ENCODE data around the gene BANF2.

The BANF2 gene

DNA sequence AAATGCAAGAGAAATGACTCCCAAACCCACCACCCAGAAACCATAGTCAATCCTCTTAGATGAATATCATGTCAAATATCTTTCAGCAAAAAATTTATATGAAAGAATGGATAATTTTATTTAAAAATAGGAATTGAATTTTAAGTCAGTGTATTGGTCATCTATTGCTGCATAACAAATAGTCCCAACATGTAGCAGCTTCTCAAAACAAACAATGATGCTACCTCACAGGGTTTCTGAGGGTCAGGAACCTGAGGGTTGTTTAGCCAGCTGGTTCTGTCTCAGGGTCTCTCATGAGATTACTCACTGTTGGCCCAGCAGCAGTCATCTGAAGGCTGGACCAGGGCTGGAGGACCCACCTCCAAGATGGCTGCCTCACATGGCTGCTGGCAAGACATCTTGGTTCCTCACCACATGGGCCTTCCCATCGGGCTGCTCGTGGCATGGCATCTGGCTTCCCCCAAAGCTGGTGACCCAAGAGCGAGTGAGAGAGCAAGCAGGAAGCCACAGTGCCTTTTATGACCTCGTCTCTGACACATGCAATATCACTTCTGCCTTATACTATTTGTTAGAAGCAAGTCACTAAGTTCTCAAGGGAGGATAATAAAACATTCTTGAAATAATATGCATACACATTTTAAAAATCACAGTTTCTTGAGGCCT is 36.3 kb downstream of the BANF2 start:
- no peak for DNase-seq

DNA sequence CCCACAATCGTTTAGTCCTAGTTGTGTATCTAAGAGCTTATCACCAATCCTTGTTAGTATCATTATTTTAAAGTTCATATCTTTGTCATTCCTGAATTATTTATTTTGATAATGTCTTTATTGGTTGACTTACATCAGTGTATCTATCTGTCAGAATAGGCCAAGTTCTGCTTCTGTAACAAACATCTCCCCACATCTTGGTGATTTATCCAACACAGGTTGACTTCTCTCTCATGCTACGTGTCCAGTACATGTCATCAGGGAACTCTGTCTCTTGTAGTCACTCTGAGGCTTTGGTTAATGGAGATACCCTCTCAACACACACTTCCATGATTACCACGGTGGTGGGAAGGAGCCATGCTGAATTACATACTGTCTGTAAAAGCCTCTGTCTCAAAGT is 38.4 kb downstream of the BANF2 start:
- DNase-seq: no peak

DNA sequence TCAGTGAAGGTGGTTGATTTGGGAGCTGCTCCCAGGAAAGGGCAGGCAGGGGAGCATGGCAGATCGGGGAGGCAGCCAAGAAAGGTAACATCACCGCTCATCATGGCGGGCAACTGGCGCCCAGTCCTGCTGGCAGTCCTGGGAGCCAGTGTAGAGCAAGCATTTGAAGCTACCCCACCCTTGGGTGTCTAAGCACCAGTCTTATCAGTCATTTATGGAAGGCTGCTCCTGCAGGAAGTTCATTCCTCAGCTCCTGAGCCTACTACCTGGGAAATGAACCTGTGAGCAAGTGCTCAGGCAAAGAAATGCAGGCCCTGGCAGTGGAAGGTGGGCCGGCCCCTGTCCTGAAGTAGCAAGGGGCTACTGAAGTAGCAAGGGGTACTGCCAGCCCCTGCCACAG is 41.5 kb downstream of the BANF2 start:
- DNase-seq: no peak

DNA sequence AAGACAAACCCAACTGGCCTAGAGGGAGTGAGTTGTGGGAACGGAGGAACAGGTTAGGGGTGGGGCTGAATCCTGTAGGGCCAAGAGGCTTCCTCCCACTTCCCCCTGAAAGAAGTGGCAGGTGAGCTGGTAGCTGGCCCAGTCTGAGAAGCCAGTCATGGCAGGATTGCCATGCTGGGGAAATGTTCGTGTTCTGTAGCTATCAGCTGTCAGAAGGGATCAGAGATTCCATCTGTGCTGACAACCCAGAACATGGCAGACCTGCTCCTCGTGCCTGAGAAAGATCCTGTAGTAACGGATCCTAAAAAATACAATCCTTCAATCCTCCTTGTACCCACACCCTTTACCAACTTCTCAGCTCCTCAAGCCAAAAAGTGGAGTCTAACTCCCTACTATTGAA is 43.0 kb downstream of the BANF2 start:
- DNase-seq: no peak

DNA sequence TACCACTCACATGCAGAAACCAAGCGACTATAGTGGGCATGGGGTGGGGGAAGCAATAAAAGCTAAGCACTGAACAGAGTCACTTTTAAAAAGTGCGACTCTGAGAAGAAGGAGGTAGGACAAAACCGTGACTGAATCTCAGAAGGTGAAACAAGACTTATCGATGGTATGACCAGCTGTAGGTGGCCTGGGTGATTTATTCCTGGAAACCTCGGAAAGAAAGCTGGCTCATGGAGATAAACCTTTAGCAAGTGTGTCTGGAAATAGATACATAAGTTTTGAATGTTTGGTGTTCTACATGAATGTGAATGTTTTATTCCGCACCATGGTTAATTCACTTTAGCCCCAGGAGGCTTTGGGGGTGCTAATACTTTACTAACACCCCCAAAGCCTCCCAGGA is 43.9 kb downstream of the BANF2 start:
- no peak for DNase-seq

DNA sequence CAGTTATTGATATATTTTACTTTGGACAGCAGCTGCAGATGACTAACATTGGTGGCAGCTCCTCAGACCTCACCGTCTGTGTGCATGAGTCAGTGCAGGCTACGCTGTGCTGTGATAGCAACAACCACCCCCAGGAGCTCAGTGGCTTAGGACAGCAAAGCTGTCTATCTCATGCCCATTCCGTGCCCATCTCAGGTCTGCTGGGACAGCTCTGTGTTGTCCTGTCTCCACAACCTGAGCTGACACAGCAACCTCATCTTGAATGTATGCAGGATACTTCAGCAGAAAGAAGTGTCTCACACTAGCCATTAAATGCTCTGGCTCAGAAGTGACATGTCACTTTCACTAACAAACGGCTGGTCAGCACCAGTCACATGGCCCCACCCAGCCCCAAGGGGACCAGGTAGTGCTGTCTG is 47.7 kb downstream of the BANF2 start:
- peak; percentile 17 for DNase-seq

DNA sequence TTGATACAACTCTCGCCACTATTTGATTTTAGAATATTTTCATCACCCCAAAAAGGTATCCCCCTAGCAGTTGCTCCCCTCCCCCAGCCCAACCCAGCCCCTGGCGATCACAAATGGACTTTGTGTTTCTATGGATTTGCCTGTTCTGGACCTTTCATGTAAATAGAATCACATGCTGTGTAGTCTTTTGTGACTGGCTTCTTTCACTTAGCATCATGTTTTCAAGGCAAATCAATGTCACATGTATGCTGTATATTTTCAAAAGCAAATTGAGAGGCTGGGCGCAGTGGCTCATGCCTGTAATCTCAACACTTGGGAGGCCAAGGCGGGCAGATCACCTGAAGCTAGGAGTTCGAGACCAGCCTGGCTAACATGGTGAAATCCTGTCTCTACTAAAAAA is 48.5 kb downstream of the BANF2 start:
- no peak for DNase-seq

DNA sequence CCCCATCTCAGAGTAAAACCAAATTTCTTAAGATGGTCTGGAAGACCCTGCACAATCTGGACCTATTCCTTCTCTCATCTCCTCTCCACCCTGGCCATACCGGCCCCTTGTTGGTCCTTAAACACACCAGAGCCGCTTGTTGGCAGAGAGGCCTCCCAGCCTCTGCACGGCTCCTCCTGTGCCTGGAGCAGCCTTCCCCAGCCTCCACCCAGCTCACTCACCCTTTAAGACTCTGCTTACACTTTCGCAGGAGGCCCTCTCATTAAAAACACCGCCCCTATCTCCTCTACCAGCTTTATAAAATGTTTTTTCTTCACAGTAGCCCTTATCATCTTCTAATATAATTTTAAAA is 49.8 kb downstream of the BANF2 start:
- no peak for DNase-seq

DNA sequence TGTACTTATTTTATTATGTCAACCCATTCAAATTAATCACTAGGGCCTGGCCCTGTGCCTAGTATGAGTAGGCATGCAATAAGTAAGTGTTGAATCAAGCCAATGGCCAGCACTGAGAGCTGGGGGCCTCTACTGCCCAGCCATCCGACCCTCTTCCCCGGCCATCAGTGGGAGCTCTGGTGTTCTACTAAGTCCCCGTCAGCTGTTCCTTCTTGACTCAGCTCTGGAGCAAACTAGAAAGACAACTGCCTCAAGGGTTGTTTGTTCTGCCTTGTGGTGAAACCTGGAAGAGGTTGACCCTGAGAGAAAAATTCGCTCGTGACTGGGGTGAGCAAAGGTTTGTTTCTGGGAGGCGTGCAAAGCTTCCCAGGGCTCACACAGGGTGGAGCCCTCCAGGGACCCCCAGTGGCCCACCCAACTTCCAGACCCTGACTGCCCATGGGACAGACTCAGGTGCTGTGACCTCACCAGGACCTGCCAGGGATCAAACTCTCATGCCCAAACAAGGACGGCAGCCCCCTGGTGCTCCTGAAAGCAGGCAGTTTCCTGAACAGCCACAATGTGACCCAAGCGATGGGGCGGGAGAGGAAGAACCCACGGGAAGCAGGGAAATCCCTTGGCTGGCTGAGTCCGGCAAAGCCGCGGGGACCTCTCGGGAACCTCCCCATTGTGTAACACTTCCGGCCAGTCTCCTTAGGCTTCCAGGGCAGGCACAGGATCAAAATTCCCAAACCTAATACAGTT is 50.4 kb downstream of the BANF2 start:
- DNase-seq: no peak

DNA sequence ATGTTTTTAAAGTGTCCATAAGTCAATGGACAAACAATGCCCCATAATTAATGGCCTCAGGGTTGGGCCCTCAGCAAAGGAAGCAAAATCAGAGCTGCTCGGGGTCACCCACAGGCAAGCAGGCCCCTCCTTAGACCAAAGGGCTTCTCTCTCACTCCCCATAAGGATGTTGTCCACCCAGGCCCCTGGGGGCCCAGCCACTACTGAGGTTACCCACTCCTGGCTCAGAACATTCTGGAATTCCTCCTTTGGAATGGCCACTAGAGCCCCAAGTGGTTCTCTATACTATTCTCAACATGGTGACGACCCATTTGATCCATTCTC is 50.9 kb downstream of the BANF2 start:
- DNase-seq: no peak

DNA sequence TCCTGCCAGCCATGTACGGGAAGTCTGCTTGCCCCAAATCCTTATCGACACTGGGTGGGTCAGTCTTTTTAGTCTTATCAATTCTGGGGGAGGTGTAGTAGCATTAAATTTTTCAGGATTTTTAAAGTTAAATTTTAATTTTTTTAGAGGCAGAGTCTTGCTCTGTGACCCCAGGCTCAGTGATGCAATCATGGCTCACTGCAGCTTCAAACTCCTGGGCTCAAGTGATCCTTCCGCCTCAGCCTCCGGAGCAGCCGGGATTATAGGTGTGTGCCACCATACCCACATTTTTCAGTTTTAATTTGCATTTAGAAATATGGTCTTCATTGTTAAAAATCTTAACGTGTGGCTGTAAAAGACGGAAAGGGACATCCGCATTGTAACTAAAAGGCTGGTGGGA is 51.9 kb downstream of the BANF2 start:
- DNase-seq: no peak

DNA sequence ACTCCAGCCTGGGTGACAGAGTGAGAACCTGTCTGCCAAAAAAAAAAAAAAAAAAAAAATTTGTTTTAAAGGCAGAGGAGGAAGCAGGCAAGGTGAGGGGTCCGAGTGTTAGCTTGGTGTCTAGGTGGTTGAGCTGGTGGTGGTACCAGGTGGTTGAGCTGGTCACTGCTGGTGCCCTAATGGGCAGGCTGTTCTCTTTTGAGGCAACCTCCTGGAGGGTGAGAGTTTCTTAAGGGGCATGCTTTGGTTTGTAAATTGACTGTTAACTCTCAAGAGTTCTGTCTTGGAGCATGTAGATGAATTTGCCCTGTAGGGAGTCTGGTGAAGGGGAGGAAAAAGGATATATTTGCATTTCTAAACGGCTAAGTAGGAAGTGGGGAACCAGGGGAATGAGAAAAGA is 52.7 kb downstream of the BANF2 start:
- DNase-seq: no peak

DNA sequence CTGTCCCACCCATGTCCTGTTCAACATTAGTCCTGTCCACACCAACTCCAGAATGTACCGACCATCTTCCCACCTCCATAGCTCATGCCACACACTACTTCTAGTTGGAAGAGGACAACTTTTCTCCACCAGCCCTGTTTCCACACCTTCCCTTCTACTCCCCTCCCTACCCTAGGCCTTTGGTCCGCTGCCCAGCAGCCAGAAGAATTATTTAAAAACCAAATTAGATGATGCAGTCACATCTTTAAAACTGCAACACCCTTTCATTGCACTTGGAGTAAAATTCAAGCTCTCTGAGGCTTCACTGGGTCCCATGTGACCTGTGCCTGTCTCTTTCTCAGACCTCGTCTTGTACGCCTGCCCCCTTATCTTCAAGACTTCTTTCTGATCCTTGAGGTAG is 53.8 kb downstream of the BANF2 start:
- no peak for DNase-seq

DNA sequence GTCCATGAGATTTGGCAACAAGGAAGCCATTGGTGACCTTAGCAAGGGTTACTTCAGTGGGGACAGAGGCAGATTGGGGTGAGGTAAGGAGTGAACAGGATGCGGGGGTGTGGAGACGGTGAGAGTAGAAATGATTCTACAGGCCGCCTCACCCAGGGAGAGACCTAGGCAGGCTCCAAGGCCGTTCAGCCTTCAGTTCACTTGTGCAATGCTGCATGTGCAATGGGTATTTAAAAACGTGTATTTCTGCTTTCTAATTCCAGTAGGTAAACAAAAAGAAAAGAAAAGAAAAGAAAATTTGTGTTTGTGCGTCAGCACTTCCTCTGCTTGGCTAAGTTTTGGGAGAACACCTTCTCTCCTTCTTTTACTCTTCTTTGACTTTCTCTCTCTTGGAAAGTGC is 56.8 kb downstream of the BANF2 start:
- DNase-seq: no peak

DNA sequence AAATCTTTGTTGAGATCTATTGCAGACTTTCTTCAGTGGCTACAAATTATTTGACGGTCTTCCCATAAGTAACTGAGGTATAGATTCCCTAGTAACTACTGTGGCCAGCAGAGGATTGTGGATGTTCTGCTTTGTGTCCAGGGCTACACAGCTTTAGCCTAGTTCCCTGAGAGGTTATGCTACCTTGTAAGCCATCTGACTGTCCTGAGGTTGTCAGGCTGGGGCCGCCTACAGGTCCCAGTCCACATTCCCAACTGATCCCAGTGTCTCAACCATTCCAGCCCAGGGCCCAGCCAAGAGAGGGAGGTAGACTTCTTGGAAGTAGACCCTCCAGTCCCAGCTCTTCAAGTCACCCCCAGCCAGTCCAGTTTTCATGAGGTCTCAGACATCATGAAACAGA is 57.7 kb downstream of the BANF2 start:
- no peak for DNase-seq

DNA sequence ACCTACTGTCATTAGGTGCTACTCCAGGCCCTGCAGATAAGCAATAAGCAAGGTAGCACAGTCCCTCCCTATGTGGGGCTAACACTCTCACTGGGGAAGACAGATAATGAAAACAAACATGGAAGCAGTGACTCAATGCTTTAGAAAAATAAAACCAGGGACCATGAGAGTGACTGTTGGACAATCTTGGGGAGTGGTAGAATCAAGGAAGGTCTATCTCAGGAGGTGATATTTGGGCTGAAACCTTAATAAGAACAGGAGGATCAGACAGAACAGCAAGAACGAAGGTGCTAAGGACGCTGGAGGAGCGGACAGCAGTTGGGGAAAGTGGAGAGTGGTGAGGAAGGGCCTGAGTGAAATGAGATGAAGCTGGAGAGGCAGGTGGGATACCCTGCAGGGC is 58.2 kb downstream of the BANF2 start:
- no peak for DNase-seq

DNA sequence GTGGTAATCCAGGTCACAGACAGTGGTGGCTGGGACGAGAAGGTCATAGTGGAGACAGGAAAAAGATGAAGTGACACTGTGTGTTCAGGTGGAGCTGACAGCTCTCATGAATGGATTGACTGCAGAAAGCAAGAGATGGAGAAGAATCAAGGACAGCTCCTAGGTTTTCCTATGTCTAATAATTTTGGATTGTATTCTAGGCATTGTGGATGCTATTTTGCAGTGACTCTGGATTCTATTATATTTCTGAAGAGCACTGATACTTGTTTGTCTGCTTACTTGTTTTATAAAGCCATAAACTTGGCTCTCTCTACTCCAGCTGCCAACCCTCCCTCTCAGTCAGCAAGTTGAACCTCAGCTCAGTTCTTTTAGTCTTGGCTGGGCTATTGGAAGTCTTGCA is 58.7 kb downstream of the BANF2 start:
- no peak for DNase-seq

DNA sequence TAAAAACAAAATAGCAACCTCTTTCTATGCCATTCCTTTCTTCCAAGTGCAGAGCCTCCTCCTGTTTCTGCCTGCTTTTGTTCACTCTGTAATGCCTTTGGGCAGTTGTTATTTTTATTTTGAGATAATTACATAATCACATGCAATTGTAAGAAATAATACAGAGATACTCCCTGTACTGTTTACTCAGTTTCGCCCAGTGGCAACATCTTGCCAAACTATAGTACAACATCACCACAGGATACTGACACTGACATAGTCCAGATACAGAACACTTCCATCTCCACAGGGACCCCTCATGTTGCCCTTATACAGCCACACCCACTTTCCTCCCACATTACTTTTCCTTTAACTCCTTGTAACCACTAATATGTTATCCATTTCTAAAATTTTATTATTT is 59.7 kb downstream of the BANF2 start:
- no peak for DNase-seq

DNA sequence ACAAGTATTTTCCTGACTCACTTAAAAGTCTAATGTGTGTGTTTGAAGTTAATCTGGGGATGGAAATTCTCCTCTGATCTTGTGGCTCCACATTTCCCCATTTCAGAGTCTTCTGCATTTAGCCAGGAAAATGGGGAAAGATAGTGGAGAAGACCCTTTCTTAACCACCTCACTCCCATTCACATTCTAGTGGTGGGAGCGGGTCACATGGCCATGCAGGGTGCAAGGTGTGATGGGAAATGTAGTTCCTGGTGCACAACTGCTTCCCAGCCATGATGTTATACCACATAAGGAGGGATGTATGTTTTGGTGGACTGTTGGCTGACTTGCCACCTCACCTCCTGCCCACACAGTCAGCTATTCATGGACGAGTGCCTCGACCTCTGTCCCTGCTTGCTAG is 61.8 kb downstream of the BANF2 start:
- DNase-seq: no peak

DNA sequence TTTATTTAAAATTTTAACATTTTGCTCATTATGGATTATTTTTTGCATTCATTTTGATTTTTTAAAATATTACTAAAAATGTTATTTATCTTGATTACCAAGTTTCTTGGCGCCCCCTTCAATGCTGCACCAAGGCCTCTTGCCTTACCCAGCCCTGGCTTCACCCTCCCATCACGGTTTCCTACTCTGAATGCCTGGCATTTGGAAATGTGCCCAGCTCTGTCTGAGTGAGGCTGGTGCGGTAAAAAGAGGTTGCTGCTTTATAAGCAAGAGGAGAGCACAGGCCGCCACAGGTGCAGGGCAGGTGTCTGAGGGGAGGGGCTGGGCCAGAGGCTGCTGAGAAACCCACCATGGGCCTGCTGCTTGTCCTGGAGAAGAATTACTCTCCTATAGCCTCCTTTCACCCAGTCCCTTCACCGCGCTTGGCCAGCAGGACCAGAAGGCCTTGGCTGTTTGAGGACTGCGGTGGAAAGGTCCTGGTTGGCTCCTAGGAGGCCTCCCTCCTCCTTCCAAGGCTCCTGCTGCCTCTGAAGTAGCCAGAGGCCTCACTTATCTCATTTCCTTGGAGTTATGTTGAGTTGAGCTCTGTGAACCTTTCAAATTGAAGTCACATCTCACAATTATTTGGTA is 62.6 kb downstream of the BANF2 start:
- no peak for DNase-seq

DNA sequence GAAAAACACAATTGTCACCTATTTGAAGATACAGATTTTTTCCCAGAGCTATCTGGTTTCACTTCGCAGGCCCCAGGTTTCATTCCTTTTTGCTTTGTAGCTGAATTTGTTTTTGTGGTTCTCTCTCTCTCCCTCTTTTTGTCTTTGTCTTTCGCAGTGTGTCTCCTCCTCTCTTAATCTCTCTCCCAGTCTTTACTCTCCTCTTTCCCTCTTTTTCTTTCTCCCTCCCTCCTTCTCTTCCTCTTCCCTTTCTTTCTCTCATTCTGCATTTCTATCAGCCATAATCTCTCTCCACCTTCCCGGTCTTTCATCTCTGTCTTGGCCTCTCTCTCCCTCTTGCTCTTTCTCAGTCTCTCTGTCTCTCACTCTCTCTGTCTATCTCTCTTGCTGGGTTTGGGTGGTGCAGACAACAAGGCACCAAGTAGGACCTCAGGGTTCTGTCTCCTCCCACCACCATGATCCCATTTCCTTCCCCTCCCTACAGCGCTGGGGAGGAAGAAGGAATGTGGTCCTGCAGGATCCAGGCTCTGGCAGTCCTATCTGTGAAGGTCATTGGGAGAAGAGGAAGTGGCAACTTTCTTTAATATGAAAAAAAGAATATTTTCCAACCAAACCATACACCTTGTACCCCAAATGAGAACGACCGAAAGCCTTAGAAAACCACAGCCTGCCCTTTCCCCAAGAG is 63.2 kb downstream of the BANF2 start:
- no peak for DNase-seq

DNA sequence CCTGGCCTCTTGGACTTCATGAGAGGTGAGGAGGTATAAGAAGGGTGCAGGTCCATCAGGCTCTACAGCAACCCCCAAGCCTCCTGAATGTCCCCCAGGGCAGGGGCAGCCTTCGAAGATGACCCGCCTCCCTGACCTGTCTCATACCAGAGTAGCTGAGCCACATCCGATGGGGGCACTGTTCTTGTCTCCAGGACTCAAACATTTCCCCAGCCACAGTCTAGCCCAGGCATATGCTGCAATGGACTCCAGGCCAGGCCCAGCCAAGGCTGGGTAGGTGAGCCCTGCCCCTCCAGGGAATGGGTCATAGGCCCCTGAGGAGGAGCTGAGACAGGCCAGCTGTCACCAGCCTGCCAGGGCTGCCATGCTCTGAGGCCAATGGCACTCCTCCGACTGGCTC is 65.3 kb downstream of the BANF2 start:
- no peak for DNase-seq

DNA sequence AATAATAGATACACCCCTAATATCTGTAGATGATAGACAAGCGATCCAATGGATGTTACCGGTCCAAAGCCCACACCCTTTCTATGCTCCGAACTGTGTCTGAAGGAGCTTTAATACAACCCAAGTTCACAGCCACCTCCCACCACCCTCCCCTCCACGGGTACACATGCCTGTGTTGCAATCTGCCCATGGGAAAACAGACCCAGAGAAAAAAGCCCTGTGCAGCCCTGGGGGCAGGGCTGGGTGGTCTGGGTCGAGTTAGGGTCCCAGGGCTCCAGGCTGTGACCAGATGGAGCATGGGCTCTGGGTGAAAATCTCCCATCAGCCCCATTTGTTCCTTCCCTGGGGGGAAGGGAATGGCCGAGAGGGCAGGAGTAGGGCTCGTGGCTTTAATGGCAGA is 65.8 kb downstream of the BANF2 start:
- no peak for DNase-seq

DNA sequence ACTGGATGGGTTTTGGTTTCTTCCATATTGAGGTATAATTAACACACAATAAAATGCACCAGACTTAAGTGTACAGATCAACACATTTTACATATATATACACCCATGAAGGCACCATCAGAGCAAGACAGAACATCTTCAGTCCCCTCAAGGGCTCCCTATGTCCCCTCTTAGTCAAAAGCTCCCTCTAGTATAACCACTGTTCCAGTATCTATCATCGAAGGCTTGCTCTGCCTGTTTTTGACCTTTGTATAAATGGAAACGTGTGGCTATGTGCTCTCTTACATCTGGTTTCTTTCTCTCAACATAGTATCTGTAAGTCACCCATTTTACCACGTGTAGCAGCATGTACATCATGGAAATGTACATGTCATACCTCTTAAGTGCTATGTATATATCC is 66.5 kb downstream of the BANF2 start:
- DNase-seq: no peak

Data from hematopoietic multipotent progenitor cell treated with erythropoietin and hydrocortisone succinate and interleukin-3 and kit ligand, for 4 days (in vitro differentiated cells).